Glutamatergic neuron (in vitro differentiated cells): ENCODE data around the gene PAX1. TPM values are rescaled to one million over a fixed set of nuclear protein-coding genes. Genes with fewer than 3 reads are reported as not detected.

Experiments
- DNase-seq: peaks from one replicate; pipeline ENCODE4 v3.0.0; 2022
- H3K27ac Mint-ChIP-seq: one replicate; pipeline ENCODE4 v1.8.0; 2020; ENCODE audit warnings: mild to moderate bottlenecking, mixed read lengths, inconsistent platforms; ENCODE audit not compliant: unreplicated experiment
- H3K27me3 Mint-ChIP-seq: one replicate; pipeline ENCODE4 v1.8.0; 2020; ENCODE audit warnings: mild to moderate bottlenecking, moderate library complexity, mixed read lengths, inconsistent platforms; ENCODE audit not compliant: unreplicated experiment
- H3K36me3 Mint-ChIP-seq: one replicate; pipeline ENCODE4 v1.8.0; 2020; ENCODE audit warnings: mild to moderate bottlenecking, mixed read lengths, inconsistent platforms; ENCODE audit not compliant: unreplicated experiment
- H3K4me1 Mint-ChIP-seq: one replicate; pipeline ENCODE4 v1.8.0; 2020; ENCODE audit warnings: mild to moderate bottlenecking, low read depth, mixed read lengths, inconsistent platforms; ENCODE audit not compliant: unreplicated experiment
- H3K4me3 Mint-ChIP-seq: one replicate; pipeline ENCODE4 v1.8.0; 2020; ENCODE audit warnings: mild to moderate bottlenecking, mixed read lengths, inconsistent platforms; ENCODE audit not compliant: unreplicated experiment
- H3K9me3 Mint-ChIP-seq: one replicate; pipeline ENCODE4 v1.8.0; 2020; ENCODE audit warnings: mild to moderate bottlenecking, moderate library complexity, mixed read lengths, inconsistent platforms; ENCODE audit not compliant: unreplicated experiment
- CTCF ChIP-seq: fragments of 200-600 bp; sonication (generic); IDR thresholded peaks from one replicate; pipeline ENCODE4 v1.5.0; 2021; ENCODE audit not compliant: partially characterized antibody, unreplicated experiment
- total RNA-seq: library from RNA; stranded (reverse); fragmentation: NEBNext Ultra II Directional; extraction: Animal tissue kit (Norgen Biotek cat#: 25700); gene quantifications from one replicate; pipeline ENCODE4 v1.2.1, GENCODE V29; 2021; ENCODE audit not compliant: unreplicated experiment

PAX1 gene
- total RNA-seq, 1 donor from 2014 or later, result not detected

DNA sequence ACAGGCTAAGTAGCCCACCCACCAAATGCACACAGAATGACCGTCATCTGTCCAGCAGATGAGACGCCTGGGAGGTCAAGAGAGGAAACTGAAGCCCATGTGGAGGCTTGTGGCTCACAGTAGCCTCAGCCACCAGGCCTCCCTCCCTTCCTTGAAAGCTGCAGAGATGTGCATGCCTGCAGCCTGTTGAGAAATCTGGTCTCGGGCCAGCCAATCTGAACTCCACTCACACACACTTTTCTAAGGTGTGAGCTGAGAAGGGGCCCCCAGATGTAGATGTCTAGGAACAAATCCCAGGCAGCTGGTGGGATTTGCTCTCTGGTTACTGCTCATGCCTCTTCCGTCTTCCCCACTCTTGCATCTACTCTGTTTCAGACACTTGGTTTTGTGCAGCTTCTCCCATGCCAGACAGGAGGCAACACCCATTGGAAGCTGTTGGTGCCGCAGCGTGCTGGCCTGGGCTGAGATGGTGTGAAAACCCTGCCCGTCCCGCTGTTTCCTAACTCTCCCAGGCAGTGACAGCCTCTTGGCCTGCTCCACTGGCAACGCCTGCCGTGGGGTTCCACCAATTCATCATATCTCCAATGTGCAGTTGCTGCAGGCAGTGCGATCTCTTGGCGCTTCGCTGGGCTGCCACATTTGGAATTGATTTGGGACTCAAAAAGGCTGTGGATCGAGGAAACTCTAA is 24.1 kb upstream of the PAX1 start:
- TF ChIP-seq CTCF, result no peak
- no peak for DNase-seq
- H3K36me3 Mint-ChIP-seq, result no peaks in the 10 kb centered on the region
- no peak overlapping the region for H3K27ac Mint-ChIP-seq
- peaks cover 2% of the 10 kb centered on the region for H3K9me3 Mint-ChIP-seq
- no peaks in the 10 kb centered on the region for H3K27me3 Mint-ChIP-seq
- H3K4me3 Mint-ChIP-seq, result no peak overlapping the region
- no peaks in the 10 kb centered on the region for H3K4me1 Mint-ChIP-seq

DNA sequence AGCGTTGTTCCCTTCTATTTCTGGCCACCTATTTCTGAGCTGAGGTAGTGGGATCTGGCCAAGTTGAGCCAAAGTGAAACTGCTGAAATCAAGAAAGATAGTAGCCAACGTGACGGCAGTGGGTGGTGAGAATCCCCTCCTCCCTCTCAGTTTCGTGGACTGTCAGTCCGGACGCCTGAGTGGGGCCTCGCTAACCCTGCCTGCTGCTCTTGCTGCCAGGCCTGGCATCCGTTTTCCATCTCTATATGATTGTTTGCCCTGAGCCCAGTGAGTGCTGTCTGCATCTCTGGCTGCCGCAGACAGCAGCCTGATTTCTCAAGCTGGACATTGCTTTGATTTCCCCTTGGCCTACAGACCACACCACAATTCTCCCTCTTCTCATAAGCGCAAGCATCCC is 23.5 kb upstream of the PAX1 start:
- no peak overlapping the region for H3K27ac Mint-ChIP-seq
- no peak for DNase-seq
- no peak overlapping the region for H3K4me3 Mint-ChIP-seq
- peaks cover 2% of the 10 kb centered on the region for H3K9me3 Mint-ChIP-seq
- H3K4me1 Mint-ChIP-seq, result no peaks in the 10 kb centered on the region
- no peaks in the 10 kb centered on the region for H3K27me3 Mint-ChIP-seq
- TF ChIP-seq CTCF, result no peak
- no peaks in the 10 kb centered on the region for H3K36me3 Mint-ChIP-seq

DNA sequence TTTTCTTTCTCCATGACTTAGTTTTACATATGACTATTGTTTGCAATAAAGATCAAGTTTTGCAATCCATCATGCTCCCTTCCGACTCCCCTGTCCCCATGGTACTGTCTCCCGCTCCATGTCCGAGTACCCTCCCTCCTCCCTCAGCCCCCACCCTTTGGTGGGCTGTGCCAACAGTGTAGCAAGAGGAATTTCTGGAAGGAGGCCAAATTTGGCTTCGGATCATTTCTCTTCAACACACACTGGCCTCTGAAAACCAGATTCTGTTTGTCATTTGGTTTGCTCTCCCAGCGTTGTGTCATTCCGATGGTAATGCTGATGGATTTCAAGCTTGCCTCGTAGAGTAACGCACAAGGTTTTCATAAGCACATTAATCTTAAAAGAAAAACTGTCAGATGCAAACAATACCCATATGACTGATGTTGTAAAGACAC is 22.9 kb upstream of the PAX1 start:
- no peak for DNase-seq
- no peaks in the 10 kb centered on the region for H3K27me3 Mint-ChIP-seq

GRCh38 chr20:21684671-21685070 is 20.8 kb upstream of the PAX1 start:
- Mint-ChIP-seq H3K36me3 (no peaks in the 10 kb centered on the region), H3K27ac (no peak overlapping the region), H3K27me3 (peaks cover 2% of the 10 kb centered on the region), H3K9me3 (peaks cover 2% of the 10 kb centered on the region), H3K4me3 (no peak overlapping the region), H3K4me1 (no peaks in the 10 kb centered on the region)
- no peak for TF ChIP-seq CTCF
- DNase-seq, result no peak

More for the DNA sequence above, 22.9 kb upstream of the PAX1 start:
- no peak for TF ChIP-seq CTCF
- H3K9me3 Mint-ChIP-seq, result peaks cover 2% of the 10 kb centered on the region
- no peak overlapping the region for H3K27ac Mint-ChIP-seq
- H3K4me1 Mint-ChIP-seq, result no peaks in the 10 kb centered on the region
- no peaks in the 10 kb centered on the region for H3K36me3 Mint-ChIP-seq
- H3K4me3 Mint-ChIP-seq, result no peak overlapping the region

DNA sequence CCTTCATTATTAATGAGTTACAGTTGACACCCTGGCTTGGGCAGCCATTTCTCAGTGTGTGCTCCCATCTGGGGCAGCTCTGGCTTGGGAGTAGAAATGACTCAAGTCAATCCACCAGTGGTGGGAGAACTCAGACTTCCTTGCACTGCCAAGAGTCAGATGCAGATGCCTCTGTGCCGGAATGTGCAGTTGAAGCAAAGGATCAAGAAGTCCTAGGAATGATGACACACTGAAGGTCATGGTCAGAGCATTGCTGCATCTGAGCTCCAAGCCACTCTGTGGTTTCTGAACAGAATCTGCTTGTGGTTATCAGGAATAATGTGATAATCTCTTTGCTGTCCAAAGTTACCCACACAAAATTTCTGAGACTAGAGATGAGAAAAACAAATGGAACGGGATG is 19.5 kb upstream of the PAX1 start:
- Mint-ChIP-seq H3K4me3 (no peak overlapping the region), H3K4me1 (no peaks in the 10 kb centered on the region), H3K9me3 (peaks cover 2% of the 10 kb centered on the region), H3K27ac (no peak overlapping the region), H3K27me3 (peaks cover 2% of the 10 kb centered on the region), H3K36me3 (no peaks in the 10 kb centered on the region)
- no peak for DNase-seq
- no peak for TF ChIP-seq CTCF
